ENCODE data around the gene CRYGS.

- TF ChIP-seq POLR2A (IDR thresholded peaks at IDR 0.05) (no peak), CTCF (IDR thresholded peaks at IDR 0.05) (no peak)
Observed at GRCh38 chr3:186564586-186564985, 20.4 kb upstream of the CRYGS start.
